Measurements from ENCODE around the gene ALDH9A1.
"Not testable (repeated sequence)": the region's sequence is repeated elsewhere in the genome, so short reads cannot be mapped to it uniquely, and the experiment has no call there.

Gene ALDH9A1

GRCh38 chr1:165697881-165698760, at the start of gene ALDH9A1:
ALDH9A1 (minus strand) TSS chr1:165698562; CDS start chr1:165698558, 4 bp downstream.
- in situ Hi-C loops (cut with MboI; ENCODE audit: low sequenced_read_pairs), result no loop called here

- in situ Hi-C loops (cut with MboI; ENCODE audit: low sequenced_read_pairs), result no loop called here
These were observed 49.5 kb upstream of the ALDH9A1 start for GRCh38 chr1:165747632-165748447.

GRCh38 chr1:165744913-165745312, 46.6 kb upstream of the ALDH9A1 start:
- in situ Hi-C loops (cut with MboI; ENCODE audit: low sequenced_read_pairs), result not testable (repeated sequence)

GRCh38 chr1:165742194-165742593, 43.8 kb upstream of the ALDH9A1 start:
- in situ Hi-C loops (cut with MboI; ENCODE audit: low sequenced_read_pairs), result no loop called here

- in situ Hi-C loops (cut with MboI; ENCODE audit: low sequenced_read_pairs), result no loop called here
These were observed 40.4 kb upstream of the ALDH9A1 start for GRCh38 chr1:165738794-165739193.

GRCh38 chr1:165737196-165737595, 38.8 kb upstream of the ALDH9A1 start:
- in situ Hi-C loops (cut with MboI; ENCODE audit: low sequenced_read_pairs), result no loop called here

GRCh38 chr1:165734906-165735305, 36.5 kb upstream of the ALDH9A1 start:
- in situ Hi-C loops (cut with MboI; ENCODE audit: low sequenced_read_pairs), result no loop called here

GRCh38 chr1:165726841-165727240, 28.5 kb upstream of the ALDH9A1 start:
- in situ Hi-C loops (cut with MboI; ENCODE audit: low sequenced_read_pairs), result no loop called here

- in situ Hi-C loops (cut with MboI; ENCODE audit: low sequenced_read_pairs), result no loop called here
These were observed 27.8 kb upstream of the ALDH9A1 start for GRCh38 chr1:165726169-165726568.

- in situ Hi-C loops (cut with MboI; ENCODE audit: low sequenced_read_pairs), result loop anchor here (10.0 kb wide), 1 partner anchor 177 kb away; no protein-coding TSS in a partner anchor
These were observed 19.7 kb upstream of the ALDH9A1 start for GRCh38 chr1:165717918-165718515.

- in situ Hi-C loops (cut with MboI; ENCODE audit: low sequenced_read_pairs), result loop anchor here (10.0 kb wide), 1 partner anchor 178 kb away; no protein-coding TSS in a partner anchor
These were observed 18.1 kb upstream of the ALDH9A1 start for GRCh38 chr1:165716265-165717051.

- in situ Hi-C loops (cut with MboI; ENCODE audit: low sequenced_read_pairs), result loop anchor here (10.0 kb wide), 1 partner anchor 182 kb away; no protein-coding TSS in a partner anchor
These were observed 14.4 kb upstream of the ALDH9A1 start for GRCh38 chr1:165712764-165713163.

GRCh38 chr1:165707984-165708706, 9.8 kb upstream of the ALDH9A1 start:
- in situ Hi-C loops (cut with MboI; ENCODE audit: low sequenced_read_pairs), result no loop called here

GRCh38 chr1:165703648-165704047, 5.3 kb upstream of the ALDH9A1 start:
- in situ Hi-C loops (cut with MboI; ENCODE audit: low sequenced_read_pairs), result no loop called here

GRCh38 chr1:165701922-165702321, 3.6 kb upstream of the ALDH9A1 start:
- in situ Hi-C loops (cut with MboI; ENCODE audit: low sequenced_read_pairs), result not testable (repeated sequence)

GRCh38 chr1:165699577-165699976, 1.2 kb upstream of the ALDH9A1 start:
- in situ Hi-C loops (cut with MboI; ENCODE audit: low sequenced_read_pairs), result no loop called here

- in situ Hi-C loops (cut with MboI; ENCODE audit: low sequenced_read_pairs), result no loop called here
These were observed 345 bp upstream of the ALDH9A1 start for GRCh38 chr1:165698761-165699052.

- in situ Hi-C loops (cut with MboI; ENCODE audit: low sequenced_read_pairs), result no loop called here
These were observed 876 bp downstream of the ALDH9A1 start for GRCh38 chr1:165697491-165697880.

GRCh38 chr1:165696625-165697100, 1.7 kb downstream of the ALDH9A1 start:
- in situ Hi-C loops (cut with MboI; ENCODE audit: low sequenced_read_pairs), result no loop called here

GRCh38 chr1:165695031-165695430, 3.3 kb downstream of the ALDH9A1 start:
- in situ Hi-C loops (cut with MboI; ENCODE audit: low sequenced_read_pairs), result no loop called here

Measured in HL-60/S4 treated with retinoic acid at 250 ng/mL for 4 days and 3 days (cell line).